ENCODE results near the gene TMEM212.

Gene TMEM212

GRCh38 chr3:171908731-171909130 is 65.6 kb downstream of the TMEM212 start:
- no peak for TF ChIP-seq CTCF (IDR thresholded peaks at IDR 0.05; ENCODE audit: insufficient read depth, low read length, missing control alignments)
- no peak overlapping the region for H3K4me3 ChIP-seq (ENCODE audit: low read depth, low read length)
- ChIA-PET POLR2A (no interaction called here), CTCF (interaction anchor here (1.3 kb wide), 1 partner anchor 9 kb away, joined by 3 read pairs; no protein-coding TSS in a partner anchor)
- DNase-seq (ENCODE audit: low read depth, low spot score): no peak

All from AG04449 (cell line).